H7 (cell line): ENCODE results near the gene SDK1. TPM values are rescaled to one million over a fixed set of nuclear protein-coding genes. Genes with fewer than 3 reads are reported as not detected.

ENCODE experiments used
- DNase-seq: peaks from one replicate; pipeline ENCODE4 v3.0.0; 2012
- H3K27me3 ChIP-seq: 2 replicates; pipeline ENCODE4 v1.6.0; 2011; ENCODE audit warnings: mild to moderate bottlenecking, low read length; ENCODE audit not compliant: control insufficient read depth, insufficient read depth
- H3K36me3 ChIP-seq: replicated peaks from 2 replicates; pipeline ENCODE4 v1.5.1; 2011; ENCODE audit warnings: low read length; ENCODE audit not compliant: control insufficient read depth, insufficient read depth
- H3K4me3 ChIP-seq: 2 replicates; pipeline ENCODE4 v1.5.1; 2011; ENCODE audit warnings: low read depth, mild to moderate bottlenecking, control low read depth, low read length, moderate library complexity; ENCODE audit not compliant: insufficient read depth
- total RNA-seq: library from RNA; depleted of rRNA; stranded (reverse); fragments of >200 nt; shearing (Covaris generic); gene quantifications from 2 replicates; pipeline ENCODE4 v1.2.3, GENCODE V29; 2014

SDK1 gene
- total RNA-seq, 1 experiment from 2014 or later: 2.4 TPM

- Histone ChIP-seq H3K36me3 (no peaks in the 10 kb centered on the region), H3K27me3 (no peaks in the 10 kb centered on the region), H3K4me3 (no peak overlapping the region)
- no peak for DNase-seq
Measured at GRCh38 chr7:3277604-3278572, 23.2 kb upstream of the SDK1 start.

- H3K36me3 ChIP-seq: no peaks in the 10 kb centered on the region
- no peak overlapping the region for H3K4me3 ChIP-seq
- H3K27me3 ChIP-seq: no peaks in the 10 kb centered on the region
- no peak for DNase-seq
Measured at GRCh38 chr7:3279147-3279818, 21.8 kb upstream of the SDK1 start.

- Histone ChIP-seq H3K36me3 (no peaks in the 10 kb centered on the region), H3K4me3 (no peak overlapping the region), H3K27me3 (no peaks in the 10 kb centered on the region)
- no peak for DNase-seq
Measured at GRCh38 chr7:3280445-3280844, 20.6 kb upstream of the SDK1 start.

DNA sequence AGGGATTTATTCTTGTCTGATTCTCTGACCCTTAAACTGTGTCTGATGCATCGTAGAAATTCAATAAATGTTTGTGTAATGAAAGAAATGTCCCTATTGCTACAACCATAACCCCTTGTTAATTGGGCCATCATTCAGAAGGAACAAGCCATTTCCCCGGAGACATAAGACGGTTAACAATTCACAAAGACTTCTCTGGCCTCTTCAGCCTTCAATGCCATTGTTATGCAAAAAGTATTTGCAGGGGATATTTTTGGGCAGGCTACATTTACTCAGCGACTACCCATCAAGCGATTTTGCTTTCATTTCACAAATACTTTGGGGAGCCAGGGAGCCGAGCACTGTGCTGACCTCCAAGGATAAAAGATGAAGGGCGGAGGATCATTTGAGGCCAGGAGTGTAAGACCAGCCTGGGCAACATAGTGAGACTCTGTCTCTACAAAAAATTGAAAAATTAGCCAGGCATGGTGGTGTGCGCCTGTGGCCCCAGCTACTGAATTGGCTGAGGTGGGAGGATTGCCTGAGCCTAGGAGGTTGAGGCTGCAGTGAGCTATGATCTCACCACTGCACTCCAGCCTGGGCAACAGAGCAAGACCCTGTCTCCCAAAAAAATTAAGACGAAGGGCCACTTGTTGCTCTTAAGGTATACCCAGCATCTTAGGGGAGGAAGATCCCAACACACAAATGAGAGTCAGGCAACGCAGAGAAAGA lies 20.0 kb upstream of the SDK1 start:
- H3K27me3 ChIP-seq: no peaks in the 10 kb centered on the region
- no peaks in the 10 kb centered on the region for H3K36me3 ChIP-seq
- no peak overlapping the region for H3K4me3 ChIP-seq
- no peak for DNase-seq

DNA sequence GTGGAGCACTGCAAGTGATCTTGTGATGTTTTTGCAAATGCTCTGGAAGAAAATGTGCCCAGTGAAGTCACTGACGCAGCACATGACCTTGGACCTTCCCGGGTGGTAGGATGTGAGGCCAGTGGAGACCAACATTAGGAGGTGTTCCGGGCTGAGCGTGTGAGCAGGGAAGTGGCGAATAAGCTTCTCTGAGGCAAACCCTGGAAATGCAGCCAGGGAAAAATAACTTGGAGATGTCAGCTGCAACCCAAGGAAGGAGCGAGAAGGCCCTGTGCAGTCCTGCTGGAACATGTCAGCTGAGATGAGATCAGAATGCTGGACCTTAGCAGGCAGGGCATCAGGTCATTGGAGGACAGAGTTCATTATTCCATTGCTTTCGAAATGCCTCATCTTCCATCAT lies 18.6 kb upstream of the SDK1 start:
- no peak for DNase-seq
- H3K4me3 ChIP-seq: no peak overlapping the region
- no peaks in the 10 kb centered on the region for H3K36me3 ChIP-seq
- H3K27me3 ChIP-seq: no peaks in the 10 kb centered on the region

- Histone ChIP-seq H3K36me3 (no peaks in the 10 kb centered on the region), H3K4me3 (no peak overlapping the region), H3K27me3 (no peaks in the 10 kb centered on the region)
- DNase-seq: peak; percentile 18
Measured at GRCh38 chr7:3283130-3283704, 17.8 kb upstream of the SDK1 start.

- H3K27me3 ChIP-seq: no peaks in the 10 kb centered on the region
- H3K4me3 ChIP-seq: no peak overlapping the region
- H3K36me3 ChIP-seq: no peaks in the 10 kb centered on the region
- DNase-seq: no peak
Measured at GRCh38 chr7:3285652-3286051, 15.4 kb upstream of the SDK1 start.

- H3K27me3 ChIP-seq: no peaks in the 10 kb centered on the region
- H3K36me3 ChIP-seq: no peaks in the 10 kb centered on the region
- H3K4me3 ChIP-seq: no peak overlapping the region
- peak; percentile 28 for DNase-seq
Measured at GRCh38 chr7:3289996-3290395, 11.1 kb upstream of the SDK1 start.

GRCh38 chr7:3292694-3293093 lies 8.4 kb upstream of the SDK1 start:
- Histone ChIP-seq H3K4me3 (no peak overlapping the region), H3K36me3 (no peaks in the 10 kb centered on the region), H3K27me3 (no peaks in the 10 kb centered on the region)
- no peak for DNase-seq

DNA sequence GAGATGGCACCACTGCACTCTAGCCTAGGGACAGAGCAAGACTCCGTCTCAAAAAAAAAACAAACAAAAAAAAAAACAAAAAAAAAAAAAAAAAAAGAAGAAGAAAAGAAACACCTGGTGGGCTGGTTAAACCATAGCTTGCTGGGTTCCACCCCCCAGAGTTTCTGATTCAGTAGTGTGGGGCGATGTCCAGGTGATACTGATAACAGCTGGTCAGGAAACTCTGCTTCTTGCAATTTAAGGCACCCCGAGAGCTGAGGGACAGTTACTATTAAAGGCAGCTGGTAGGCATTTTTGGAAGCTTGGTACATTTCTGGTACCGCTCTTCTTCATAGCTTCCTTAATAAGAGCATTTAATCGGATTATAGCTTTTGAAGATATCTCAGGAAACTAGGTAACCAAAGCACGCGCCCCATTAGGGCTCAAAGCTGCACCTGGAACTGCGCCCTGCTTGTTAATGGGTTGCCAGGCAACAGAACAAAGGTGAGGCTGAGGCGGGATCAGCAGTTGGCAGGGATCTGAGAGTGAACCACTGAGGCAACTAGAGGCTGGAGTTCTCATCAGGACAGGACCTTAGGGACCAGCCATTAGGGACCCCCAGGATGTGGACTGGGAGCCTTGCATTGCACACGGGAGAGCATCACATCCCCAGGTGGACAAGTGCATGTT lies 6.5 kb upstream of the SDK1 start:
- Histone ChIP-seq H3K36me3 (no peaks in the 10 kb centered on the region), H3K27me3 (no peaks in the 10 kb centered on the region), H3K4me3 (no peak overlapping the region)
- DNase-seq: peak; percentile 55

- no peak for DNase-seq
- H3K4me3 ChIP-seq: no peak overlapping the region
- H3K36me3 ChIP-seq: no peaks in the 10 kb centered on the region
- H3K27me3 ChIP-seq: peaks cover 14% of the 10 kb centered on the region
Measured at GRCh38 chr7:3297105-3297819, 3.8 kb upstream of the SDK1 start.

GRCh38 chr7:3300221-3300650 lies 816 bp upstream of the SDK1 start:
- peaks cover 17% of the 10 kb centered on the region for H3K27me3 ChIP-seq
- H3K36me3 ChIP-seq: no peaks in the 10 kb centered on the region
- peak; percentile 56 for DNase-seq
- peak overlapping the region; percentile 51 for H3K4me3 ChIP-seq

DNA sequence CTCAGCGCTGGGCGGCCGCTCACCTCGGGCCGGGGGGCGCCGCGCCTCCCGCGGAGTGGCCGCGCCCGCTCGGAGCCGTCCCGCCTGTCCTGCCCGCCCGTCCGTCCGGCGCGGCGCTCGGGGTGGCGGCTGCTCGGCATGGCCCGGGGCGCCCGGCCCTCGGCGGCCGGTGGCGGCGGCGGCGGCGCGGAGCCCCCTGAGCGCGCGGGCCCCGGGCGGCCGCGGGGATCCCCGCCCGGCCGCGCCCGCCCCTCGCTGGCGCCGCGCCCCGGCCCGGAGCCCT lies 338 bp downstream of the SDK1 start:
- Histone ChIP-seq H3K27me3 (peaks cover 17% of the 10 kb centered on the region), H3K4me3 (peak overlapping the region; percentile 45), H3K36me3 (no peaks in the 10 kb centered on the region)
- DNase-seq: peak; percentile 65
